B cell (primary cell): Measurements from ENCODE around the gene GRID1. TPM values are rescaled to one million over a fixed set of nuclear protein-coding genes. Genes with fewer than 3 reads are reported as not detected.

Experiments used
- ATAC-seq: fragments of 200-7000 bp; cut with Tn5 transposase; one replicate; pipeline ENCODE4 v1.10.0; 2021; ENCODE audit warnings: low read depth, mild to moderate bottlenecking, moderate number of reproducible peaks, moderate library complexity
- CTCF ChIA-PET: fragments of 350-600 bp; sonication (Branson Sonifier 250); formaldehyde crosslinking; loops from one replicate; lab custom pipeline; 2021; ENCODE audit warnings: antibody characterized with exemption, inconsistent platforms; lab: Charles Lee
- POLR2A ChIA-PET: fragments of 350-600 bp; sonication (Branson Sonifier 250); formaldehyde crosslinking; loops from one replicate; lab custom pipeline; 2021; ENCODE audit warnings: antibody characterized with exemption; lab: Charles Lee
- DNase-seq: peaks from one replicate; pipeline ENCODE4 v3.0.0; 2013
- H2AFZ ChIP-seq: 2 replicates; pipeline ENCODE4 v1.6.1; 2012; ENCODE audit warnings: mild to moderate bottlenecking, low read depth, low read length; ENCODE audit not compliant: insufficient read depth, poor library complexity, severe bottlenecking
- H3K27ac ChIP-seq, 2 donors: 1 replicate in 1 of 2; 2 replicates in 1 of 2; pipeline ENCODE4 v1.5.1; 2012 to 2013; ENCODE audit warnings: low read length in 2 of 2, mild to moderate bottlenecking in 2 of 2, moderate library complexity in 1 of 2
- H3K27me3 ChIP-seq, 4 experiments: fragments of 200-600 bp in 1 of 4; sonication (generic) in 1 of 4; replicated peaks in 1 of 4; 1 replicate in 2 of 4; 2 replicates in 2 of 4; pipeline versions ENCODE4 v1.6.1 to v1.7.0; 2013 to 2016; ENCODE audit warnings: low read length in 3 of 4, mild to moderate bottlenecking in 2 of 4, mixed read lengths in 1 of 4, moderate library complexity in 1 of 4; ENCODE audit not compliant: insufficient read depth in 4 of 4, control insufficient read depth in 3 of 4; ENCODE audit errors: control extremely low read depth in 1 of 4
- H3K36me3 ChIP-seq, 2 experiments: replicated peaks in 1 of 2; 1 replicate in 1 of 2; 2 replicates in 1 of 2; pipeline versions ENCODE4 v1.6.1 to v1.7.1; 2013; ENCODE audit warnings: low read length in 1 of 2; ENCODE audit not compliant: insufficient read depth in 2 of 2, control insufficient read depth in 1 of 2; ENCODE audit errors: control extremely low read depth in 1 of 2, extremely low read depth in 1 of 2
- H3K4me1 ChIP-seq, 2 donors: fragments of 200-600 bp in 1 of 2; sonication (generic) in 1 of 2; 1 replicate in 1 of 2; 2 replicates in 1 of 2; pipeline versions ENCODE4 v1.5.1 to v1.6.1; 2013 to 2017; ENCODE audit warnings: low read length in 2 of 2; ENCODE audit not compliant: control insufficient read depth in 2 of 2, insufficient read depth in 2 of 2
- H3K4me2 ChIP-seq: replicated peaks from 2 replicates; pipeline ENCODE3; 2012; ENCODE audit warnings: mild to moderate bottlenecking, low read depth, low read length; ENCODE audit not compliant: poor library complexity, severe bottlenecking
- H3K4me3 ChIP-seq, 5 experiments: fragments of 200-600 bp in 1 of 5; sonication (generic) in 1 of 5; 1 replicate in 3 of 5; 2 replicates in 2 of 5; pipeline versions ENCODE4 v1.5.1 to v1.7.0; 2011 to 2016; ENCODE audit warnings: low read length in 4 of 5, mild to moderate bottlenecking in 4 of 5, low read depth in 2 of 5, control low read depth in 1 of 5, moderate library complexity in 1 of 5; ENCODE audit not compliant: insufficient read depth in 1 of 5; ENCODE audit errors: control extremely low read depth in 1 of 5, extremely low read depth in 1 of 5
- H3K79me2 ChIP-seq: fragments of 200-600 bp; sonication (generic); one replicate; pipeline ENCODE4 v1.6.0; 2016; ENCODE audit warnings: low read length; ENCODE audit not compliant: control insufficient read depth, insufficient read depth
- H3K9ac ChIP-seq: fragments of 200-600 bp; sonication (generic); 2 replicates; pipeline ENCODE4 v1.6.1; 2017; ENCODE audit warnings: mild to moderate bottlenecking, low read length, moderate library complexity
- H3K9me3 ChIP-seq, 3 donors: one replicate each; pipeline versions ENCODE4 v1.6.1 to v1.7.1; 2013; ENCODE audit warnings: low read length in 2 of 3; ENCODE audit not compliant: control insufficient read depth in 2 of 3, insufficient read depth in 1 of 3; ENCODE audit errors: control extremely low read depth in 1 of 3
- H4K20me1 ChIP-seq: 2 replicates; pipeline ENCODE4 v1.6.0; 2012; ENCODE audit warnings: mild to moderate bottlenecking, low read length; ENCODE audit not compliant: insufficient read depth, control insufficient read depth, poor library complexity, severe bottlenecking
- H3K27ac Mint-ChIP-seq: one replicate; pipeline ENCODE4 v1.8.0; 2021; ENCODE audit warnings: mixed read lengths
- H3K27me3 Mint-ChIP-seq: one replicate; pipeline ENCODE4 v1.8.0; 2021; ENCODE audit warnings: mixed read lengths
- H3K4me1 Mint-ChIP-seq: one replicate; pipeline ENCODE4 v1.8.0; 2021; ENCODE audit warnings: mixed read lengths
- H3K4me3 Mint-ChIP-seq: one replicate; pipeline ENCODE4 v1.8.0; 2021; ENCODE audit warnings: mixed read lengths
- H3K9me3 Mint-ChIP-seq: one replicate; pipeline ENCODE4 v1.8.0; 2022; ENCODE audit warnings: mixed read lengths; ENCODE audit not compliant: insufficient read depth
- CTCF ChIP-seq: fragments of 200-600 bp; IDR thresholded peaks from one replicate; pipeline ENCODE4 v1.8.0; 2022; ENCODE audit warnings: antibody characterized with exemption, mild to moderate bottlenecking
- EZH2 ChIP-seq: IDR thresholded peaks from 2 replicates; pipeline ENCODE4 v1.6.1; 2012; ENCODE audit warnings: borderline replicate concordance, low read depth, mild to moderate bottlenecking, moderate library complexity, low read length; ENCODE audit not compliant: insufficient read depth, poor library complexity, severe bottlenecking
- WGBS: methylation state at CpG from one replicate; pipeline ENCODE4 v1.1.5; 2013; ENCODE audit warnings: missing lambda C conversion rate; ENCODE audit not compliant: insufficient coverage; 5-methylcytosine and 5-hydroxymethylcytosine counted together
- intact Hi-C: fragments of 100-400 bp; cut with micrococcal nuclease; formaldehyde crosslinking; loops from one replicate; pipeline ENCODE4 v1.10.0; 2022
- polyA plus RNA-seq: library from polyadenylated mRNA; depleted of rRNA; stranded (reverse); fragments of >200 nt; gene quantifications from 2 replicates; pipeline ENCODE4 v1.2.3, GENCODE V29; 2012
- total RNA-seq, 2 donors: library from RNA; stranded (reverse); fragments of 120-200 nt in 1 of 2; gene quantifications; 1 replicate in 1 of 2; 2 replicates in 1 of 2; pipeline versions ENCODE4 v1.2.3 to v1.2.4, GENCODE V29; 2013 to 2022

Gene GRID1
- total and polyA plus RNA-seq, 2 donors (not counting 1 experiment from before 2014, with no cell fraction given), result not detected

- Mint-ChIP-seq H3K27ac (no peak overlapping the region), H3K9me3 (no peaks in the 10 kb centered on the region), H3K27me3 (peaks cover 9% of the 10 kb centered on the region), H3K4me3 (no peak overlapping the region), H3K4me1 (no peaks in the 10 kb centered on the region)
- no peak for TF ChIP-seq EZH2
- no peak for TF ChIP-seq CTCF
- ATAC-seq (no peak), DNase-seq (no peak)
- H3K4me1 ChIP-seq, result no peaks in the 10 kb centered on the region
- ChIA-PET POLR2A (no interaction called here), CTCF (no interaction called here)
- H3K9me3 ChIP-seq, result peaks cover 0 to 12% (median 0%) of the 10 kb centered on the region in 3 donors
- no peaks in the 10 kb centered on the region for H3K79me2 ChIP-seq
- H4K20me1 ChIP-seq, result no peaks in the 10 kb centered on the region
- no peak overlapping the region for H3K9ac ChIP-seq
- peaks cover 0 to 3% (median 0%) of the 10 kb centered on the region in 4 experiments for H3K27me3 ChIP-seq
- no peak overlapping the region for H3K4me2 ChIP-seq
- no peak overlapping the region for H3K27ac ChIP-seq
- no peak overlapping the region for H2AFZ ChIP-seq
- no peaks in the 10 kb centered on the region for H3K36me3 ChIP-seq
- 76% methylated on average over 10 of the region's 13 CpGs for WGBS
- intact Hi-C loops, result no loop called here
- no peak overlapping the region for H3K4me3 ChIP-seq
Measured at GRCh38 chr10:86340176-86340990, 26.2 kb downstream of the GRID1 start.

DNA sequence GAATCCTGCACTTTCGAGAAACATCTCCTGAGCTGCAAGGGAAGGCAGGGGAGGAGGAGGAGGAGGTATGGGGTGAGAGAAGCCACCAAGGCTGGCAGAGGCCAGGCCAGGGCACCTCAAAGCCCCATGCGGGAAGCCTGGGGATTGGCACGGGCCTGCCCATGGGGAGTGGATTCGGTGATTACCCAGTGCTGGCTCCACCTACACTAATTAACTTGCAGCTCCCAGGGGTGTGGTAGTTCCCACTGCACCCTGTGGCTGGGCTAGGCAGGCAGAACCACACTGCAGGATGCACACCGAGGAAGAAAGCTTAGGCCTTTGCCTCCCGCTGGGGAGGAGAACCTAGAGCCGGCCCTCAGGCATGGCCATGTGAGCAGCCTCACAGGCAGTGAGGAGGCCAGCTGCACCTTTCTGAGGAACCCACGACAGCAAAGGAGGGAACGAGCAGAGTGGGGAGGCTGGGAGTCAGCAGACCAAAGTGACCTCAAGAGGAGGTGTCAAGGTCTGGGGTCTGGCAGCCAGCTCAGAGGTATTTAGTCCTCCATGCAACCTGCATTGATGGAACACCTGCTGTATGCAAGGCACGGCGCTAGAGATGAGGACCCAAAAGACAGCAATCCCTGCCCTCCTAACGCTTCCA lies 27.2 kb downstream of the GRID1 start:
- Histone ChIP-seq H3K36me3 (no peaks in the 10 kb centered on the region), H3K4me2 (no peak overlapping the region), H3K4me1 (no peaks in the 10 kb centered on the region), H2AFZ (no peak overlapping the region), H3K9me3 (peaks cover 0 to 12% (median 0%) of the 10 kb centered on the region in 3 donors), H3K9ac (no peak overlapping the region), H4K20me1 (no peaks in the 10 kb centered on the region), H3K79me2 (no peaks in the 10 kb centered on the region), H3K27me3 (peaks cover 0 to 6% (median 0%) of the 10 kb centered on the region in 4 experiments), H3K4me3 (no peak overlapping the region), H3K27ac (no peak overlapping the region)
- ATAC-seq, result no peak
- intact Hi-C loops, result no loop called here
- CTCF ChIA-PET, result no interaction called here
- H3K4me1 Mint-ChIP-seq, result no peaks in the 10 kb centered on the region
- no peak overlapping the region for H3K4me3 Mint-ChIP-seq
- H3K27me3 Mint-ChIP-seq, result peaks cover 9% of the 10 kb centered on the region
- no peak overlapping the region for H3K27ac Mint-ChIP-seq
- no peaks in the 10 kb centered on the region for H3K9me3 Mint-ChIP-seq
- POLR2A ChIA-PET, result no interaction called here
- no peak for TF ChIP-seq CTCF
- no peak for TF ChIP-seq EZH2
- no peak for DNase-seq
- WGBS, result 83% methylated on average over 12 of the region's 12 CpGs
